ENCODE results near the gene MET.
"Not testable (repeated sequence)": the region's sequence is repeated elsewhere in the genome, so short reads cannot be mapped to it uniquely, and the experiment has no call there.

Gene MET

DNA sequence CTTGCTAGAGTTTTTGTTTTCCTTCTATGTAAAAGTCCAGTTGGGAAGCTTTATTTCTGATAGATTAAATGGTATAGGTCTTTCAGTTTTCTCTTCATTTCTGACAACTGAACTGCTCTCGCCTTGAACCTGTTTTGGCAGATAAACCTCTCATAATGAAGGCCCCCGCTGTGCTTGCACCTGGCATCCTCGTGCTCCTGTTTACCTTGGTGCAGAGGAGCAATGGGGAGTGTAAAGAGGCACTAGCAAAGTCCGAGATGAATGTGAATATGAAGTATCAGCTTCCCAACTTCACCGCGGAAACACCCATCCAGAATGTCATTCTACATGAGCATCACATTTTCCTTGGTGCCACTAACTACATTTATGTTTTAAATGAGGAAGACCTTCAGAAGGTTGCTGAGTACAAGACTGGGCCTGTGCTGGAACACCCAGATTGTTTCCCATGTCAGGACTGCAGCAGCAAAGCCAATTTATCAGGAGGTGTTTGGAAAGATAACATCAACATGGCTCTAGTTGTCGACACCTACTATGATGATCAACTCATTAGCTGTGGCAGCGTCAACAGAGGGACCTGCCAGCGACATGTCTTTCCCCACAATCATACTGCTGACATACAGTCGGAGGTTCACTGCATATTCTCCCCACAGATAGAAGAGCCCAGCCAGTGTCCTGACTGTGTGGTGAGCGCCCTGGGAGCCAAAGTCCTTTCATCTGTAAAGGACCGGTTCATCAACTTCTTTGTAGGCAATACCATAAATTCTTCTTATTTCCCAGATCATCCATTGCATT lies 27.1 kb downstream of the MET start:
- DNase-seq, result no peak

GRCh38 chr7:116699722-116700120 lies 27.7 kb downstream of the MET start:
- no peak for DNase-seq

DNA sequence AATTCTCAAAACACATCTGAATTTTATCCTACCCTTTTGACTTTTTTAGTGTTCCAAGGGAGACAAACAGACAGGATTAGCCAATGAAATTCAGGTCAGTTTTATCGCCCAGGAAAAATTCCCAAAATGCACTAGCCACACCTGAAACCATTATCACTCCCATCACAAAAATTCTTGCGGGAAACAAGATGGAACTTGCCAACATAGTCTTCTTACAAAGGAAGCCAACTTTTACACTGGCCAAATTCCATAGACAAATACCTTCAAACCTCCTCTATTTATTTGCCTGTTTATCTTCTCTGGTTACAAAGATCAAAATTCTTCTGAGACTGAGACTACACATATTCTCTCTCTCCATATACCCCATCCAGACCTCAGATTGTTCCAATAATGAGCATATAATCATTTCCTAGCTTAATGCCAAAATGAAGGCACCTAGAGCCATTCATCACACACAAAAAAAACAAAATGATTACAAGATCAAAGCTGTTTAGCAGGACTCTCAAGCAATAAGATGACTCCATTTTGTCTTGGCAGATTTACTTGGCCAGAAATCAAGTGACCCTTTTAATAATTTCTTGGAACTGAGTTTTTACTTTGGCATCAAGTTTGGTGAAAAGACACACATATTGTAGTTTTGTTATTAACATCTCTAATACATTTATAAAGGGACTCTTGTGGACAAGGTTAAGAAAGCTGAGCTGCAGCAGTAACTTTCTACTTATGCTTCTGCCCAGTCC lies 30.2 kb downstream of the MET start:
- no peak for DNase-seq

DNA sequence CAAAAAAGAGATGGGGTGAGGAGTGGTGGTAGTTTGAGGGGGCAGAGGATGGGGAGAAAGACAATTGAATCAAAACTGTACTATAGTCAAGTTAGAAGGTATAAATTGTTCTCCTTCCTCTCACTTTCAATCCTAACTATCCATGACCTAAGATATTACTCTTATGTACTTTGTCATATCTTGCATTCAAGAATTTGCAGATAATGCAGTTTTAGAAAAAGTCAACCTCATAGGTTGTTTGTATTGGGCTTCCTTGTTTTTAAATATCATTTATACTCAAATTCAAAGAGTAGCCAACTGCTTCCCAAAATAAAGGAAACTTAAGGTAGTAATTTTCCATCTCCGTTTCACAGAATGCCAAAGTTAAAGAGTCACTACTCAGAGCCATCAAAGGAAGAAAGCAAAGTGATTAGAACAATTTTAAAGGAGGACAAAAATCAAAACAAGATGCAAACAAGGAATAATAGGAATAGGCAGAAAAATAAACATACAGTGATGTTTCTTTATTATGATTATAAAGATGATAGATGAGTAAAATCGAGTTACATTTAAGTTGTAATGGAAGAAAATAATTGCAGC lies 32.7 kb downstream of the MET start:
- DNase-seq, result no peak

- no peak for DNase-seq
Observed at GRCh38 chr7:116705419-116705818, 33.4 kb downstream of the MET start.

- DNase-seq, result peak; percentile 31
Observed at GRCh38 chr7:116706668-116707126, 34.7 kb downstream of the MET start.

- no peak for DNase-seq
Observed at GRCh38 chr7:116707289-116707688, 35.3 kb downstream of the MET start.

GRCh38 chr7:116708248-116708647 lies 36.3 kb downstream of the MET start:
- DNase-seq, result peak; percentile 55

GRCh38 chr7:116708861-116709260 lies 36.9 kb downstream of the MET start:
- no peak for DNase-seq

GRCh38 chr7:116709336-116709735 lies 37.3 kb downstream of the MET start:
- no peak for DNase-seq

DNA sequence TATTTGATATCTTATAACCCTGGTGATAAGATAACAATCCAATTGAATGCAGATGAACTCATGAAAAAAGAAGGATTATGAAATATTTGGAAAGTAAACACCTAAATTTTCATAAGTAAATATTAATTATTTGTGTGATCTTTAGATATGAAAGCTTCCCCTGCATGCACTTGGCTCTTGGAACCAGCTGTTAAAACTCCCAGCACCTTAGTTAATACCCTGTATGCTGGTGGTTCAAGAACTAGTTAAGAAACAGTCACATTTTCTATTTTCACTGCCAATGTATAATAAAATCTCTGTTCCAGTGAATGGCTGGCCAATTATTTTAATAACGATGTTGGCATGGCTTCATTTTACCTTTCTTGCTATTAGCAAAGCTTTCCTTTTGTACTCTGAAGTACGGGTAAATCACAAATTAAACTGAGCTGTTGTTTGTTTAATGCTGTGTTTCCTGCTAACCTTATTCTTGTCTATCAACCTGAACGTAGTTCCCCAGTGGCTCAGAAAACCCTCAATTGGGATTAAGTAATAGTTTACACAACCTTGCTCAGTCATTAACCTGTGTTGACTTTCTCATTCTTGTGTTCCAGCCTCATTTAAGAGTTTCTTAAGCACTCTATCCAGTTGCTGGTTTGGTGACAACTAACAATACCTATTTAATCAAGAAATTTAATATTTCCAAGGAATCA lies 38.9 kb downstream of the MET start:
- no peak for DNase-seq

- DNase-seq, result no peak
Observed at GRCh38 chr7:116711790-116712189, 39.8 kb downstream of the MET start.

DNA sequence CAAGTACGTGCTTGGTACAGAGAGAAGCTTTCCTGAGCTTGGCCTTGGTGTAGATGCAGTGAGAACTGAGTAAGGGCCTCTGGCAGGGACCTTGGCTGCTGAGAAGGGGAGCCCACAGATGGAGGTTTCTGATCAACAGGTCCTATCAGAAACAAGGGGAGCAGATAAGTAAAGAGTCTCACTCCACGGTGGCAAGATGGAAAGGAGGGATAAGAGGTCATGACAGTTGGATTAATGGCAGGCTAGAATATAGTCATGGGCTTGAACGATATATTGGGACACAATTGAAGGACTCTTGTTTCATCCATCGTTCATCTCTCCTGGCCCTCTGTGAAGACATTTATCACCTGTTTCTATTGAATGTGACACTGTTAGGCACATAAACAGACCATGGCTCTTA lies 41.5 kb downstream of the MET start:
- no peak for DNase-seq

GRCh38 chr7:116713918-116714317 lies 41.9 kb downstream of the MET start:
- DNase-seq, result peak; percentile 95

DNA sequence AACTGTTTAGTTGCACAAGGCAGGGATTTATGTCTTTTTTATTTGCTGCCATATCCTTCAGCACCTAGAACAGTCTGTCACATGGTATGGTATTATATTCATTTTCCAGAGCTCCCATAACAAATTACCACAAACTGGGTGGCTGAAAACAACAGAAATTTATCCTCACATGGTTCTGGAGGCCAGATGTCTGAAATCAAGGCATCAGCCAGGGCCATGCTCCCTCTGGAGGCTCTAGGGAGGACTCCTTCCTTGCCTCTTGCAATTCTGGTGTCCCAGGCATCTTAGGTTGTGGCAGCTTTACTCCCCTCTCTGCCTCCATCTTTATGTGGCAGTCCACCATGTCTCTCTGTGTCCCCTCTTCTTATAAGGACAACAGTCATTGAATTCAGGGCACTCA lies 43.1 kb downstream of the MET start:
- peak; percentile 74 for DNase-seq

- DNase-seq, result no peak
Observed at GRCh38 chr7:116717137-116717536, 45.1 kb downstream of the MET start.

DNA sequence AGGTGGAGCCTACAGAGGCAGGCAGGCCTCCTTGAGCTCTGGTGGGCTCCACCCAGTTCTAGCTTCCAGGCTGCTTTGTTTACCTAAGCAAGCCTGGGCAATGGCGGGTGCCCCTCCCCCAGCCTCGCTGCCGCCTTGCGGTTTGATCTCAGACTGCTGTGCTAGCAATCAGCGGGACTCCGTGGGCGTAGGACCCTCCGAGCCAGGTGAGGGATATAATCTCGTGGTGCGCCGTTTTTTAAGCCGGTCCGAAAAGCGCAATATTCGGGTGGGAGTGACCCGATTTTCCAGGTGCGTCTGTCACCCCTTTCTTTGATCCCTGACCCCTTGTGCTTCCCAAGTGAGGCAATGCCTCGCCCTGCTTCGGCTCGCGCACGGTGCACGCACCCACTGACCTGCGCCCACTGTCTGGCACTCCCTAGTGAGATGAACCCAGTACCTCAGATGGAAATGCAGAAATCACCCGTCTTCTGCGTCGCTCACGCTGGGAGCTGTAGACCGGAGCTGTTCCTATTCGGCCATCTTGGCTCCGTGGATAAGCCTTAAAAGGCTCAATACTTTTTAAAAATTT lies 52.0 kb downstream of the MET start:
- DNase-seq, result not testable (repeated sequence)

GRCh38 chr7:116724560-116725231 lies 52.7 kb downstream of the MET start:
- DNase-seq, result no peak

GRCh38 chr7:116726149-116726548 lies 54.2 kb downstream of the MET start:
- no peak for DNase-seq

DNA sequence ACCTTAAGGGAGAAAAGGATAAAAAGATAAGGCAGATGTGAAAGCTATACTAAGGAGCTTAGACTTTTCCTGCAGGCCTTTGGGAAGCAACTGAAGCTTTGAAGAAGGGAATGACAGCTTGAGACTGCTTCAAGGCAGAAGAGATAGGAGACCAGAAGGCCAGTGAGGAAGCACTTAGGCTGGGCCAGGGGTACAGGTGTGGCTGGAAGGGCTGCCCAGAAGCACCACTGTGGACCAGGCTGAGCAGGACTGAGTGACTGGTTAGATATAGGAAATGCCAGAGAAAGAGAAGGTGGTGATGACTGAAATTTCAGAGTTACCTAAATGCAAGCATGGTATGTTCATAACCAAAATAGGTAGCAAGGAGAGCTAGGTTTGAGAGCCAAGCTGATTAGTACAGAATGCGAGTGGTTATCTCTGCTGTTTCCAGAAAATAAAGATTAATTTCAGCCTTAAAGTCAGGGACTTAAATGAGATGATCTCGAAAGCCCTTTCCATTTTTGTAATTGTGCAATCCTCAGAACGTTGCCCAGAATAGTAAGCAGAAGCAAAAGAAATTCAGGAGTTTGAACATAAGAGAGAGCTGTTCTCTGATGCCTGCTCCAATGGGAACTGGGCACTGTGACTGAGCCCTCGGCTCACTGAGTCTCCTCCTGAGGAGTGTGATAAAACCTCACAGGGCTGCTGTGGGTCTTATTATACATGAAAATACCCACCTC lies 54.9 kb downstream of the MET start:
- no peak for DNase-seq

DNA sequence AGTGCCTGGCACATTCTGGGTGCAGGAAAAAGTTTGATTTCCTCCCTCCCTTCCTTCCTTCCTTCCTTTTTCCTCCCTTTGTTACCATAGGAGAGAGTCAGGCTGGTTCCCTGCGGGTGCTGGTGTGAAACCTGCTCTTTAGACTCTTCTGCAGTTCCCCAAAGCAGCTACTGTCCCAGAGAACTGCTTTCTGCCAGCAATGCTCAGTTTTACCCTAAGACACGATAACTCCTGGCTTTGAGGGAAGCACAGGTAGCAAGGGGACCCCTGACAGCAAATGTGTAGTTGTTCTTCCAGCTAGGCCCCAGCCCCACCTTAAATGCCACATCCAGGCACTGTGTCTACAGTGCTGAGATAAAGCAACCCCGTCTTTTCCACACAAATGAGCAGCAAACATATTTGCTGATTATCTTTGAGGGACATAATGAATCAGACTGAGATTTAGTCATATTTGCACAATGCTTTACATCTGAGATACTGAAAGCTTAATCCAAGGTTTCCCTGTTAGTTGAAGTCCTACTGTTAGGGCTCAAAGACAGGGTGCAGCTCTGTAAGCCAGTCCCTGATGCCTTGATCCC lies 55.5 kb downstream of the MET start:
- no peak for DNase-seq
